Thyroid gland (tissue), 4 donors: Measurements from ENCODE around the gene NLRP1. TPM values are rescaled to one million over a fixed set of nuclear protein-coding genes. Genes with fewer than 3 reads are reported as not detected.
A peak's percentile ranks its signal among the peaks of the same experiment; 100 is the strongest.

Experiments used
- DNase-seq, 2 donors: peaks; one replicate each; pipeline ENCODE4 v3.0.0-alpha.2; 2019
- H3K27ac ChIP-seq, 3 donors: fragments of 200-600 bp; sonication (generic); 1 replicate in 2 of 3; 2 replicates in 1 of 3; pipeline ENCODE4 v1.5.1; 2016 to 2019; ENCODE audit warnings: mild to moderate bottlenecking in 1 of 3, moderate library complexity in 1 of 3
- H3K27me3 ChIP-seq: fragments of 200-600 bp; sonication (generic); one replicate; pipeline ENCODE4 v1.5.1; 2019
- H3K36me3 ChIP-seq, 2 donors: fragments of 200-600 bp; sonication (generic); one replicate each; pipeline ENCODE4 v1.5.1; 2016 to 2019
- H3K4me1 ChIP-seq, 2 donors: fragments of 200-600 bp; sonication (generic); one replicate each; pipeline ENCODE4 v1.5.1; 2017 to 2019
- H3K4me3 ChIP-seq, 3 donors: fragments of 200-600 bp; sonication (generic); replicated peaks in 1 of 3; 1 replicate in 2 of 3; 2 replicates in 1 of 3; pipeline ENCODE4 v1.5.1; 2016; ENCODE audit warnings: mild to moderate bottlenecking in 1 of 3
- H3K9me3 ChIP-seq: fragments of 200-600 bp; sonication (generic); one replicate; pipeline ENCODE4 v1.5.1; 2017
- POLR2A ChIP-seq, 2 donors: fragments of 450-650 bp; IDR thresholded peaks; one replicate each; pipeline ENCODE4 v1.6.1; 2017; ENCODE audit warnings: antibody characterized with exemption in 2 of 2, mild to moderate bottlenecking in 2 of 2, moderate library complexity in 1 of 2
- WGBS, 2 donors: methylation state at CpG; one replicate each; pipeline ENCODE4 v1.1.5; 2017; 5-methylcytosine and 5-hydroxymethylcytosine counted together
- intact Hi-C: fragments of 100-400 bp; cut with DNase I; formaldehyde crosslinking; loops from one replicate; pipeline ENCODE4 v1.15.1; 2023
- total RNA-seq, 4 donors: library from RNA; depleted of rRNA; stranded (reverse); fragments of >200 nt; gene quantifications; one replicate each; pipeline ENCODE4 v1.2.3, GENCODE V29; 2016
- TF ChIP-seq, protein P1 (sequence below), 6 experiments: fragments of 200-600 bp in 3 of 6; fragments of 450-650 bp in 3 of 6; sonication (generic) in 3 of 6; IDR thresholded peaks; one replicate each; pipeline ENCODE4 v1.5.1; 2016 to 2019; ENCODE audit warnings: antibody characterized with exemption in 6 of 6, mild to moderate bottlenecking in 2 of 6, inconsistent platforms in 1 of 6, moderate library complexity in 1 of 6

NLRP1 gene
- total RNA-seq, 4 donors from 2014 or later, result 28.4 to 36.7 (median 31.8) TPM

DNA sequence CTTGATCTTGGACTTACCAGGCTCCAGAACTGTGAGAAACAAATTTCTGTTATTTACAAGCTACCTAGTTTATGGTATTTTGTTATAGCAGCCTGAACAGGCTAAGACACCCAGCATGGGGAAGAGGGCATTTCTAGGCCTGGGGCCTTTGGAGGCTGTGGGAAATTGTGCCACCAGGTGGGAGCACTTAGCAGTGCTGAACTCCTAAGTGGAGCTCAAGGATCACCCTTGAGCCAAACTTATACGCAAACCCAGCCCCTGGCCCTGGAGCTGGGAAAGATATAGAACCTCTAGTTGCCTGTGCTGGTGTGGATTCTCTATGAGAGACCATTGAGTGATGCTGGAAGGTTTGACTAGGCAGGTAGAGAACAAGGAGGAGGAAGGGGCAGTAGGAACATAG lies 61.8 kb downstream of the NLRP1 start:
- intact Hi-C loops, result no loop called here
- H3K4me3 ChIP-seq, result no peak overlapping the region
- no peaks in the 10 kb centered on the region for H3K27me3 ChIP-seq
- no peaks in the 10 kb centered on the region for H3K9me3 ChIP-seq
- 63 to 100% methylated on average over 1 of the region's 1 CpG for WGBS, 2 donors
- TF ChIP-seq, protein P1, sequence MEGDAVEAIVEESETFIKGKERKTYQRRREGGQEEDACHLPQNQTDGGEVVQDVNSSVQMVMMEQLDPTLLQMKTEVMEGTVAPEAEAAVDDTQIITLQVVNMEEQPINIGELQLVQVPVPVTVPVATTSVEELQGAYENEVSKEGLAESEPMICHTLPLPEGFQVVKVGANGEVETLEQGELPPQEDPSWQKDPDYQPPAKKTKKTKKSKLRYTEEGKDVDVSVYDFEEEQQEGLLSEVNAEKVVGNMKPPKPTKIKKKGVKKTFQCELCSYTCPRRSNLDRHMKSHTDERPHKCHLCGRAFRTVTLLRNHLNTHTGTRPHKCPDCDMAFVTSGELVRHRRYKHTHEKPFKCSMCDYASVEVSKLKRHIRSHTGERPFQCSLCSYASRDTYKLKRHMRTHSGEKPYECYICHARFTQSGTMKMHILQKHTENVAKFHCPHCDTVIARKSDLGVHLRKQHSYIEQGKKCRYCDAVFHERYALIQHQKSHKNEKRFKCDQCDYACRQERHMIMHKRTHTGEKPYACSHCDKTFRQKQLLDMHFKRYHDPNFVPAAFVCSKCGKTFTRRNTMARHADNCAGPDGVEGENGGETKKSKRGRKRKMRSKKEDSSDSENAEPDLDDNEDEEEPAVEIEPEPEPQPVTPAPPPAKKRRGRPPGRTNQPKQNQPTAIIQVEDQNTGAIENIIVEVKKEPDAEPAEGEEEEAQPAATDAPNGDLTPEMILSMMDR (IDR thresholded peaks at IDR 0.05), result no peak
- TF ChIP-seq POLR2A (IDR thresholded peaks at IDR 0.05), result no peak
- no peak overlapping the region for H3K27ac ChIP-seq
- no peak for DNase-seq
- H3K4me1 ChIP-seq, result no peaks in the 10 kb centered on the region
- peaks cover 0 to 9% of the 10 kb centered on the region in 2 donors for H3K36me3 ChIP-seq

GRCh38 chr17:5516060-5516792 lies 68.1 kb downstream of the NLRP1 start:
- Histone ChIP-seq H3K27me3 (no peaks in the 10 kb centered on the region), H3K4me1 (no peaks in the 10 kb centered on the region), H3K36me3 (peaks cover 6 to 9% of the 10 kb centered on the region in 2 donors), H3K27ac (no peak overlapping the region), H3K9me3 (no peaks in the 10 kb centered on the region), H3K4me3 (no peak overlapping the region)
- intact Hi-C loops, result no loop called here
- WGBS, 2 donors, result 72 to 79% methylated on average over 5 of the region's 5 CpGs
- no peak for TF ChIP-seq POLR2A (IDR thresholded peaks at IDR 0.05)
- TF ChIP-seq, protein P1 (IDR thresholded peaks at IDR 0.05), result no peak
- DNase-seq, result no peak

DNA sequence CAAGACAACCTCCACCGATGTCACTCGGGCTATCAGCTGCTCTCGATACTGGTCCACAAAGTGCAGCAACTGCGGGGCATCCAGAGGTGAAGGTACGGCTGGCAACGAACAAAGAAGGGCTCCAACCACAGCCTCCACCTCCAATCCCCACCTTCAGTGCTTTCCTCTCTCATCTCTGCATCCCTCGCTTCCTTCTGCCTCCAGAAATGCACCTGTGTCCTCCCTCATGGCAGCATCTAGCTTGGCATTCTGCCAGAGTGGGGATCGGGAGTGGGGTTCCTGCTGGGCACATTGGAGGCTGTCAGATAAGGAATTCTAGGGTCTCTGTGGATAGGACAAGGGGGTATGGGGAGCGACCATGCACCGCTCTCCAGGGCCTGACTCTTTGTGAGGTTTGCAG lies 69.3 kb downstream of the NLRP1 start:
- 97% methylated on average over 10 of the region's 10 CpGs for WGBS, 2 donors
- no peak overlapping the region for H3K27ac ChIP-seq
- H3K9me3 ChIP-seq, result no peaks in the 10 kb centered on the region
- no peak overlapping the region for H3K4me3 ChIP-seq
- TF ChIP-seq, protein P1 (IDR thresholded peaks at IDR 0.05), result no peak
- TF ChIP-seq POLR2A (IDR thresholded peaks at IDR 0.05), result no peak
- H3K4me1 ChIP-seq, result no peaks in the 10 kb centered on the region
- peaks cover 6 to 9% of the 10 kb centered on the region in 2 donors for H3K36me3 ChIP-seq
- intact Hi-C loops, result no loop called here
- no peaks in the 10 kb centered on the region for H3K27me3 ChIP-seq
- DNase-seq, result no peak

DNA sequence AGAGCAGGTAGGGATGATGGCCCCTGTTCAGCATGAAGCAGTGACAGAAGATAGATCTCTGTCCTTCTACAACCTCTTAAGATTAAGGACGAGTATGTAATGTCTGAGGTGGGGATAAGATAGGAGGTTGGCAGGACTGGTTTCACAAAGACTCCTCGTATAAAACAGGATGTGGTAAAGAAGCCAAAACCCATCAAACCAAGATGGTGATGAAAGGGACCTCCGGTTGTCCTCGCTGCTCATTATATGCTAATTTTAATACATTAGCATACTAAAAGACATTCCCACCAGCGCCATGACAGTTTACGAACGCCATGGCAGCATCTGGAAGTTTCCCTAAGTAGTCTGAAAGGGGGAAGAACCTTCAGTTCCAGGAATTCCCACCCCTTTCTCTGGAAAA lies 70.7 kb downstream of the NLRP1 start:
- intact Hi-C loops, result no loop called here
- H3K9me3 ChIP-seq, result no peaks in the 10 kb centered on the region
- H3K36me3 ChIP-seq, result peaks cover 6 to 9% of the 10 kb centered on the region in 2 donors
- H3K4me3 ChIP-seq, result no peak overlapping the region
- H3K4me1 ChIP-seq, result no peaks in the 10 kb centered on the region
- H3K27me3 ChIP-seq, result no peaks in the 10 kb centered on the region
- TF ChIP-seq POLR2A (IDR thresholded peaks at IDR 0.05), result no peak
- TF ChIP-seq, protein P1 (IDR thresholded peaks at IDR 0.05), result no peak
- H3K27ac ChIP-seq, result no peak overlapping the region
- DNase-seq, result no peak
- 71 to 83% methylated on average over 7 of the region's 7 CpGs for WGBS, 2 donors

GRCh38 chr17:5511401-5512225 lies 72.7 kb downstream of the NLRP1 start:
- intact Hi-C loops, result no loop called here
- no peaks in the 10 kb centered on the region for H3K27me3 ChIP-seq
- WGBS, 2 donors, result 43 to 58% methylated on average over 17 of the region's 17 CpGs

More at GRCh38 chr17:5511401-5512225, 72.7 kb downstream of the NLRP1 start:
- no peak overlapping the region for H3K4me3 ChIP-seq
- peaks cover 6 to 9% of the 10 kb centered on the region in 2 donors for H3K36me3 ChIP-seq
- H3K4me1 ChIP-seq, result no peaks in the 10 kb centered on the region
- H3K9me3 ChIP-seq, result no peaks in the 10 kb centered on the region
- TF ChIP-seq, protein P1 (IDR thresholded peaks at IDR 0.05), result no peak
- no peak for TF ChIP-seq POLR2A (IDR thresholded peaks at IDR 0.05)
- no peak overlapping the region for H3K27ac ChIP-seq
- DNase-seq, result peak in 1 of 2 donors; percentile 32
